LNCAP (cell line): ENCODE data around the gene TAS2R5.

Experiments used
- CTCF ChIP-seq: fragments of 450-650 bp; IDR thresholded peaks from 2 replicates; pipeline ENCODE4 v1.5.1; 2017; ENCODE audit warnings: mild to moderate bottlenecking

The TAS2R5 gene

GRCh38 chr7:141789917-141790316, at the start of gene TAS2R5:
Gene TAS2R5 (plus strand): TSS chr7:141790217. CDS start chr7:141790362, 145 bp downstream.
- TF ChIP-seq CTCF = no peak

- no peak for TF ChIP-seq CTCF
These were observed 47.8 kb upstream of the TAS2R5 start for GRCh38 chr7:141742229-141742628.

GRCh38 chr7:141744131-141744530, 45.9 kb upstream of the TAS2R5 start:
- TF ChIP-seq CTCF = no peak

GRCh38 chr7:141748396-141748795, 41.6 kb upstream of the TAS2R5 start:
- TF ChIP-seq CTCF = no peak

GRCh38 chr7:141752634-141753033, 37.4 kb upstream of the TAS2R5 start:
- peak; percentile 41; the same call in 1 of the 2 replicates for TF ChIP-seq CTCF

- peak; percentile 59 for TF ChIP-seq CTCF
These were observed 35.1 kb upstream of the TAS2R5 start for GRCh38 chr7:141754939-141755338.

GRCh38 chr7:141763797-141764196, 26.2 kb upstream of the TAS2R5 start, which contains the start of gene TAS2R3:
Gene TAS2R3 (plus strand): TSS chr7:141764097. CDS start chr7:141764159, 62 bp downstream.
- TF ChIP-seq CTCF = no peak

GRCh38 chr7:141776374-141776773, 13.6 kb upstream of the TAS2R5 start, which contains the start of gene TAS2R4:
Gene TAS2R4 (plus strand): TSS chr7:141776674. CDS start chr7:141778489, 1,815 bp downstream.
- no peak for TF ChIP-seq CTCF
